Spleen (tissue), 11 donors: Measurements from ENCODE around the gene CDKN1C. TPM values are rescaled to one million over a fixed set of nuclear protein-coding genes. Genes with fewer than 3 reads are reported as not detected.

ENCODE experiments used
- DNase-seq: peaks from one replicate; pipeline ENCODE4 v3.0.0-alpha.2; 2020
- H3K27ac ChIP-seq, 8 donors: fragments of 200-600 bp; sonication (generic) in 7 of 8; 1 replicate in 4 of 8; 2 replicates in 4 of 8; pipeline versions ENCODE4 v1.5.0 to v1.8.0; 2016 to 2021; ENCODE audit warnings: inconsistent platforms in 4 of 8, mild to moderate bottlenecking in 4 of 8, moderate library complexity in 1 of 8
- H3K27me3 ChIP-seq, 7 donors: fragments of 200-600 bp; sonication (generic) in 6 of 7; replicated peaks in 1 of 7; 1 replicate in 4 of 7; 2 replicates in 3 of 7; pipeline versions ENCODE4 v1.5.0 to v1.8.0; 2016 to 2021; ENCODE audit warnings: inconsistent platforms in 3 of 7, mild to moderate bottlenecking in 1 of 7
- H3K36me3 ChIP-seq, 6 donors: fragments of 200-600 bp; sonication (generic) in 5 of 6; 1 replicate in 4 of 6; 2 replicates in 2 of 6; pipeline versions ENCODE4 v1.5.0 to v1.8.0; 2016 to 2021; ENCODE audit warnings: inconsistent platforms in 2 of 6
- H3K4me1 ChIP-seq, 6 donors: fragments of 200-600 bp; sonication (generic) in 5 of 6; 1 replicate in 3 of 6; 2 replicates in 3 of 6; pipeline versions ENCODE4 v1.5.0 to v1.8.0; 2016 to 2021; ENCODE audit warnings: inconsistent platforms in 3 of 6
- H3K4me3 ChIP-seq, 8 donors: fragments of 200-600 bp; sonication (generic) in 7 of 8; 1 replicate in 4 of 8; 2 replicates in 4 of 8; pipeline versions ENCODE4 v1.5.0 to v1.8.0; 2016 to 2021; ENCODE audit warnings: inconsistent platforms in 4 of 8, mild to moderate bottlenecking in 4 of 8, moderate library complexity in 2 of 8
- H3K9me3 ChIP-seq, 8 donors: fragments of 200-600 bp; sonication (generic) in 7 of 8; 1 replicate in 4 of 8; 2 replicates in 4 of 8; pipeline versions ENCODE4 v1.5.0 to v1.8.0; 2016 to 2021; ENCODE audit warnings: inconsistent platforms in 4 of 8
- CTCF ChIP-seq, 11 experiments: fragments of 200-600 bp in 7 of 11; fragments of 450-650 bp in 4 of 11; sonication (generic) in 4 of 11; IDR thresholded peaks in 8 of 11; conservative IDR thresholded peaks in 3 of 11; 1 replicate in 7 of 11; 2 replicates in 4 of 11; pipeline versions ENCODE4 v1.4.0 to v1.8.0; 2016 to 2021; ENCODE audit warnings: antibody characterized with exemption in 11 of 11, inconsistent platforms in 4 of 11, mild to moderate bottlenecking in 1 of 11
- POLR2A ChIP-seq, 3 donors: fragments of 450-650 bp; IDR thresholded peaks; one replicate each; pipeline ENCODE4 v1.5.1; 2017; ENCODE audit warnings: antibody characterized with exemption in 3 of 3, mild to moderate bottlenecking in 1 of 3
- POLR2AphosphoS5 ChIP-seq, 3 donors: sonication (generic); formaldehyde crosslinking; IDR thresholded peaks; one replicate each; pipeline ENCODE4 v1.5.1; 2017; ENCODE audit warnings: antibody characterized with exemption in 3 of 3
- WGBS, 5 donors: extraction: QIAGEN DNeasy Blood & Tissue Kit in 3 of 5; methylation state at CpG; one replicate each; pipeline versions ENCODE4 v1.1.5 to v1.1.7; 2013 to 2018; 5-methylcytosine and 5-hydroxymethylcytosine counted together
- intact Hi-C: fragments of 100-400 bp; cut with DNase I; formaldehyde crosslinking; loops from one replicate; pipeline ENCODE4 v1.15.0; 2023; ENCODE audit warnings: low total_unique reads
- polyA plus RNA-seq, 3 donors: library from polyadenylated mRNA; stranded (reverse); fragments of 200-250 nt; gene quantifications; one replicate each; pipeline ENCODE4 v1.2.1, GENCODE V29; 2013
- total RNA-seq, 7 donors: library from RNA; depleted of rRNA in 3 of 7; stranded (reverse); fragments of >200 nt in 3 of 7; fragmentation: NEBNext Ultra II Directional in 4 of 7; extraction: Animal tissue kit (Norgen Biotek cat#: 25700) in 4 of 7; gene quantifications; one replicate each; pipeline versions ENCODE4 v1.1.0 to v1.2.1, GENCODE V29; 2016 to 2021
- donor health status: healthy with polysubstance abuse.
- donor health status: DM: no; HTN: no; CAD: no; lungs with moderate emphysema.
- donor health status: DM: no; HTN: no; CAD: no.
- donor health status: Bipolar disorder and iron deficiency.
- donor health status: healthy.
- donor health status: DM: no; HTN: no; CAD: no.
- donor health status: DM: yes; HTN: yes; CAD: no.

CDKN1C gene
- total and polyA plus RNA-seq, 10 donors = 5.4 to 40.4 (median 14.2) TPM

- Histone ChIP-seq H3K36me3 (no peaks in the 10 kb centered on the region), H3K27ac (no peak overlapping the region), H3K27me3 (peaks cover 0 to 67% (median 31%) of the 10 kb centered on the region in 7 donors), H3K4me3 (no peak overlapping the region), H3K4me1 (peaks cover 0 to 44% (median 18%) of the 10 kb centered on the region in 6 donors), H3K9me3 (peaks cover 0 to 8% (median 3%) of the 10 kb centered on the region in 8 donors)
- 60 to 77% (median 65%) methylated on average over 10 to 17 of the region's 17 CpGs for WGBS, 5 donors
- no peak for TF ChIP-seq CTCF (IDR thresholded peaks at IDR 0.05 in 8 of 11, conservative IDR thresholded peaks at IDR 0.05 in 3 of 11)
- TF ChIP-seq POLR2AphosphoS5 (IDR thresholded peaks at IDR 0.05) = no peak
- no peak for TF ChIP-seq POLR2A (IDR thresholded peaks at IDR 0.05)
- intact Hi-C loops = no loop called here
- no peak for DNase-seq
Observed at GRCh38 chr11:2870460-2870859, 15.1 kb downstream of the CDKN1C start.

- no peak overlapping the region for H3K27ac ChIP-seq
- intact Hi-C loops = no loop called here
- WGBS, 5 donors = 24 to 86% (median 26%) methylated on average over 7 to 90 of the region's 90 CpGs
- no peak for TF ChIP-seq CTCF (IDR thresholded peaks at IDR 0.05 in 8 of 11, conservative IDR thresholded peaks at IDR 0.05 in 3 of 11)
- TF ChIP-seq POLR2AphosphoS5 (IDR thresholded peaks at IDR 0.05) = no peak
- TF ChIP-seq POLR2A (IDR thresholded peaks at IDR 0.05) = no peak
- peaks cover 0 to 70% (median 31%) of the 10 kb centered on the region in 7 donors for H3K27me3 ChIP-seq
- H3K4me3 ChIP-seq = no peak overlapping the region
- H3K4me1 ChIP-seq = peaks cover 0 to 44% (median 18%) of the 10 kb centered on the region in 6 donors
- peaks cover 0 to 4% (median under 1%) of the 10 kb centered on the region in 8 donors for H3K9me3 ChIP-seq
- no peaks in the 10 kb centered on the region for H3K36me3 ChIP-seq
- DNase-seq = no peak
Observed at GRCh38 chr11:2869561-2870427, 15.8 kb downstream of the CDKN1C start.

- H3K27me3 ChIP-seq = peaks cover 0 to 77% (median 31%) of the 10 kb centered on the region in 7 donors
- no peak for DNase-seq
- no peak for TF ChIP-seq POLR2AphosphoS5 (IDR thresholded peaks at IDR 0.05)
- TF ChIP-seq POLR2A (IDR thresholded peaks at IDR 0.05) = no peak
- TF ChIP-seq CTCF (IDR thresholded peaks at IDR 0.05 in 8 of 11, conservative IDR thresholded peaks at IDR 0.05 in 3 of 11) = no peak
- intact Hi-C loops = no loop called here
- no peak overlapping the region for H3K27ac ChIP-seq
- peaks cover 0 to 4% (median 0%) of the 10 kb centered on the region in 8 donors for H3K9me3 ChIP-seq
- H3K4me1 ChIP-seq = peaks cover 0 to 44% (median 18%) of the 10 kb centered on the region in 6 donors
- WGBS, 5 donors = 19 to 42% (median 25%) methylated on average over 32 to 37 of the region's 37 CpGs
- H3K36me3 ChIP-seq = no peaks in the 10 kb centered on the region
- peak overlapping the region in 2 of 8 donors; percentile 6 to 20 for H3K4me3 ChIP-seq
Observed at GRCh38 chr11:2869134-2869526, 16.4 kb downstream of the CDKN1C start.

- no peak overlapping the region for H3K27ac ChIP-seq
- DNase-seq = no peak
- TF ChIP-seq POLR2A (IDR thresholded peaks at IDR 0.05) (no peak), CTCF (IDR thresholded peaks at IDR 0.05 in 8 of 11, conservative IDR thresholded peaks at IDR 0.05 in 3 of 11) (no peak), POLR2AphosphoS5 (IDR thresholded peaks at IDR 0.05) (no peak)
Observed at GRCh38 chr11:2868506-2869133, 17.0 kb downstream of the CDKN1C start.

More at GRCh38 chr11:2868506-2869133, 17.0 kb downstream of the CDKN1C start:
- peaks cover 0 to 4% (median 0%) of the 10 kb centered on the region in 8 donors for H3K9me3 ChIP-seq
- H3K4me1 ChIP-seq = peaks cover 0 to 44% (median 18%) of the 10 kb centered on the region in 6 donors
- intact Hi-C loops = no loop called here
- WGBS, 5 donors = 5 to 14% (median 8%) methylated on average over 14 to 16 of the region's 16 CpGs
- peaks cover 0 to 82% (median 31%) of the 10 kb centered on the region in 7 donors for H3K27me3 ChIP-seq
- no peaks in the 10 kb centered on the region for H3K36me3 ChIP-seq
- peak overlapping the region; percentile 6 to 54 (median 18) for H3K4me3 ChIP-seq
